Mesenchymal stem cell (in vitro differentiated cells and primary cell): ENCODE data around the gene KRT79.

ENCODE experiments used
- DNase-seq: peaks from one replicate; pipeline ENCODE4 v3.0.0-alpha.2; 2013
- H2AFZ ChIP-seq: one replicate; pipeline ENCODE4 v1.6.1; 2013; ENCODE audit warnings: low read depth, mild to moderate bottlenecking, control low read depth, inconsistent platforms, low read length, moderate library complexity
- H2AK5ac ChIP-seq: 2 replicates; pipeline ENCODE4 v1.6.1; 2013; ENCODE audit warnings: low read length, moderate library complexity, mild to moderate bottlenecking, inconsistent platforms; ENCODE audit not compliant: severe bottlenecking
- H2BK120ac ChIP-seq: one replicate; pipeline ENCODE4 v1.6.1; 2013; ENCODE audit warnings: low read depth, mild to moderate bottlenecking, inconsistent platforms, low read length, moderate library complexity
- H2BK12ac ChIP-seq, 2 experiments: one replicate each; pipeline ENCODE4 v1.6.1; 2013; ENCODE audit warnings: inconsistent platforms in 2 of 2, low read length in 2 of 2, mild to moderate bottlenecking in 2 of 2, moderate library complexity in 2 of 2, control low read depth in 1 of 2
- H2BK15ac ChIP-seq: one replicate; pipeline ENCODE4 v1.6.1; 2013; ENCODE audit warnings: mild to moderate bottlenecking, low read depth, inconsistent platforms; ENCODE audit not compliant: poor library complexity, severe bottlenecking
- H2BK5ac ChIP-seq: 2 replicates; pipeline ENCODE4 v1.6.1; 2013; ENCODE audit warnings: low read depth, mild to moderate bottlenecking, low read length, control low read depth, inconsistent platforms; ENCODE audit not compliant: poor library complexity, severe bottlenecking
- H3K14ac ChIP-seq, 2 experiments: one replicate each; pipeline ENCODE4 v1.6.1; 2013; ENCODE audit warnings: inconsistent platforms in 2 of 2, low read length in 2 of 2, control low read depth in 1 of 2, mild to moderate bottlenecking in 1 of 2, moderate library complexity in 1 of 2
- H3K18ac ChIP-seq, 2 experiments: one replicate each; pipeline ENCODE4 v1.6.1; 2013; ENCODE audit warnings: inconsistent platforms in 2 of 2, low read length in 2 of 2, control low read depth in 1 of 2, low read depth in 1 of 2, mild to moderate bottlenecking in 1 of 2
- H3K23ac ChIP-seq, 2 experiments: one replicate each; pipeline ENCODE4 v1.6.1; 2013; ENCODE audit warnings: inconsistent platforms in 2 of 2, low read length in 2 of 2, mild to moderate bottlenecking in 2 of 2, moderate library complexity in 2 of 2, control low read depth in 1 of 2
- H3K27ac ChIP-seq: 2 replicates; pipeline ENCODE4 v1.5.1; 2013; ENCODE audit warnings: mild to moderate bottlenecking, moderate library complexity, low read length, control low read depth, inconsistent platforms; ENCODE audit not compliant: poor library complexity, severe bottlenecking
- H3K27me3 ChIP-seq, 2 experiments: 2 replicates each; pipeline versions ENCODE4 v1.6.1 to v1.7.0; 2013; ENCODE audit warnings: low read length in 2 of 2, mild to moderate bottlenecking in 2 of 2, moderate library complexity in 2 of 2, control low read depth in 1 of 2, inconsistent platforms in 1 of 2; ENCODE audit not compliant: control insufficient read depth in 1 of 2, insufficient read depth in 1 of 2
- H3K36me3 ChIP-seq, 2 experiments: 2 replicates each; pipeline versions ENCODE4 v1.6.1 to v1.7.0; 2013; ENCODE audit warnings: low read length in 2 of 2, control low read depth in 1 of 2, inconsistent platforms in 1 of 2, low read depth in 1 of 2, mild to moderate bottlenecking in 1 of 2; ENCODE audit not compliant: insufficient read depth in 2 of 2, control insufficient read depth in 1 of 2
- H3K4ac ChIP-seq, 2 experiments: one replicate each; pipeline ENCODE4 v1.6.1; 2013; ENCODE audit warnings: inconsistent platforms in 2 of 2, low read length in 2 of 2, mild to moderate bottlenecking in 2 of 2, moderate library complexity in 2 of 2, control low read depth in 1 of 2, low read depth in 1 of 2
- H3K4me1 ChIP-seq: 2 replicates; pipeline ENCODE4 v1.6.1; 2013; ENCODE audit warnings: low read depth, low read length, control low read depth; ENCODE audit not compliant: control insufficient read depth, insufficient read depth
- H3K4me2 ChIP-seq: 2 replicates; pipeline ENCODE4 v1.6.1; 2013; ENCODE audit warnings: low read length, mild to moderate bottlenecking, inconsistent platforms; ENCODE audit not compliant: poor library complexity, severe bottlenecking
- H3K4me3 ChIP-seq, 2 experiments: 2 replicates each; pipeline versions ENCODE4 v1.5.1 to v1.7.0; 2013; ENCODE audit warnings: low read length in 2 of 2, mild to moderate bottlenecking in 2 of 2, control low read depth in 1 of 2, low read depth in 1 of 2; ENCODE audit not compliant: insufficient read depth in 1 of 2
- H3K79me1 ChIP-seq: replicated peaks from 2 replicates; pipeline ENCODE4 v1.6.1; 2013; ENCODE audit warnings: mild to moderate bottlenecking, control low read depth, low read length, inconsistent platforms; ENCODE audit not compliant: poor library complexity, severe bottlenecking
- H3K9ac ChIP-seq: 2 replicates; pipeline ENCODE4 v1.7.0; 2013; ENCODE audit warnings: mild to moderate bottlenecking, low read length, moderate library complexity
- H3K9me3 ChIP-seq: 2 replicates; pipeline ENCODE4 v1.7.0; 2013; ENCODE audit warnings: mild to moderate bottlenecking, low read length; ENCODE audit not compliant: control insufficient read depth
- H4K8ac ChIP-seq: one replicate; pipeline ENCODE4 v1.6.1; 2013; ENCODE audit warnings: inconsistent platforms, mild to moderate bottlenecking, low read length, moderate library complexity
- H4K91ac ChIP-seq: one replicate; pipeline ENCODE4 v1.6.1; 2013; ENCODE audit warnings: mild to moderate bottlenecking, low read length, inconsistent platforms
- WGBS: methylation state at CpG from one replicate; pipeline ENCODE4 v1.1.7; 2013; ENCODE audit warnings: mixed read lengths; 5-methylcytosine and 5-hydroxymethylcytosine counted together

KRT79 gene

GRCh38 chr12:52777566-52777965 is 56.5 kb downstream of the KRT79 start:
- Histone ChIP-seq H2BK12ac (no peak overlapping the region), H3K23ac (no peak overlapping the region)
- 88% methylated on average over 1 of the region's 4 CpGs for WGBS

GRCh38 chr12:52776913-52777395 is 57.2 kb downstream of the KRT79 start, which contains the start of gene KRT76:
KRT76 (minus strand) TSS chr12:52777345; CDS start chr12:52777291, 54 bp downstream.
- no peak within 1 kb of the TSS for H2BK5ac ChIP-seq
- no peak within 1 kb of the TSS for H2AK5ac ChIP-seq
- no peak within 1 kb of the TSS for H3K27ac ChIP-seq
- peak within 1 kb of the TSS in 1 of 2 experiments; percentile 16 for H3K14ac ChIP-seq
- H4K8ac ChIP-seq = no peak within 1 kb of the TSS
- H4K91ac ChIP-seq = no peak within 1 kb of the TSS
- 88% methylated on average over 8 of the region's 8 CpGs for WGBS
- H3K4ac ChIP-seq = no peak within 1 kb of the TSS
- H3K23ac ChIP-seq = no peak within 1 kb of the TSS
- H3K4me2 ChIP-seq = no peak within 1 kb of the TSS
- H3K18ac ChIP-seq = no peak within 1 kb of the TSS
- peaks cover 65 to 94% of the 10 kb centered on the region in 2 experiments for H3K27me3 ChIP-seq
- H3K9me3 ChIP-seq = no peaks in the 10 kb centered on the region
- DNase-seq = no peak
- no peak within 1 kb of the TSS for H2BK15ac ChIP-seq
- H2AFZ ChIP-seq = no peak within 1 kb of the TSS
- no peaks in the 10 kb centered on the region for H3K4me1 ChIP-seq
- no peaks in the 10 kb centered on the region for H3K79me1 ChIP-seq
- H3K9ac ChIP-seq = no peak within 1 kb of the TSS
- no peaks in the 10 kb centered on the region for H3K36me3 ChIP-seq
- no peak within 1 kb of the TSS for H3K4me3 ChIP-seq
- no peak within 1 kb of the TSS for H2BK12ac ChIP-seq
- no peak within 1 kb of the TSS for H2BK120ac ChIP-seq

More at GRCh38 chr12:52777566-52777965, 56.5 kb downstream of the KRT79 start:
- Histone ChIP-seq H4K8ac (no peak overlapping the region), H2BK15ac (no peak overlapping the region), H2BK120ac (no peak overlapping the region), H3K4me3 (no peak overlapping the region), H3K9ac (no peak overlapping the region), H3K4ac (no peak overlapping the region), H2AFZ (no peak overlapping the region), H3K14ac (no peak overlapping the region), H3K27me3 (peaks cover 63 to 96% of the 10 kb centered on the region in 2 experiments), H3K27ac (no peak overlapping the region), H4K91ac (no peak overlapping the region), H3K18ac (no peak overlapping the region), H3K79me1 (no peaks in the 10 kb centered on the region), H3K4me1 (no peaks in the 10 kb centered on the region), H3K36me3 (no peaks in the 10 kb centered on the region), H3K9me3 (no peaks in the 10 kb centered on the region), H3K4me2 (no peak overlapping the region), H2AK5ac (no peak overlapping the region), H2BK5ac (no peak overlapping the region)
- no peak for DNase-seq

- Histone ChIP-seq H3K27ac (no peak overlapping the region), H3K23ac (no peak overlapping the region), H3K4me2 (no peak overlapping the region), H3K79me1 (no peaks in the 10 kb centered on the region), H4K91ac (no peak overlapping the region), H2BK5ac (no peak overlapping the region), H3K9ac (no peak overlapping the region), H2AFZ (no peak overlapping the region), H2AK5ac (no peak overlapping the region), H3K4me1 (no peaks in the 10 kb centered on the region), H3K18ac (no peak overlapping the region), H2BK15ac (no peak overlapping the region), H3K4me3 (no peak overlapping the region), H3K14ac (no peak overlapping the region), H2BK12ac (no peak overlapping the region), H3K36me3 (no peaks in the 10 kb centered on the region), H3K9me3 (no peaks in the 10 kb centered on the region), H3K4ac (no peak overlapping the region), H4K8ac (no peak overlapping the region), H3K27me3 (peaks cover 60 to 94% of the 10 kb centered on the region in 2 experiments), H2BK120ac (no peak overlapping the region)
- WGBS = 43% methylated on average over 5 of the region's 5 CpGs
- DNase-seq = no peak
These were observed 57.7 kb downstream of the KRT79 start for GRCh38 chr12:52776435-52776834.

- H3K27me3 ChIP-seq = peaks cover 50 to 90% of the 10 kb centered on the region in 2 experiments
- WGBS = 70% methylated on average over 8 of the region's 8 CpGs
- H3K4me3 ChIP-seq = no peak overlapping the region
- no peak overlapping the region for H3K18ac ChIP-seq
- no peaks in the 10 kb centered on the region for H3K79me1 ChIP-seq
- H2BK15ac ChIP-seq = no peak overlapping the region
- H3K9me3 ChIP-seq = no peaks in the 10 kb centered on the region
- no peak overlapping the region for H2BK120ac ChIP-seq
- no peak overlapping the region for H3K4ac ChIP-seq
- H3K23ac ChIP-seq = no peak overlapping the region
- no peak overlapping the region for H2BK5ac ChIP-seq
- no peak overlapping the region for H2BK12ac ChIP-seq
- H2AK5ac ChIP-seq = no peak overlapping the region
- no peak overlapping the region for H3K14ac ChIP-seq
- H3K9ac ChIP-seq = no peak overlapping the region
- no peaks in the 10 kb centered on the region for H3K36me3 ChIP-seq
- no peak for DNase-seq
- H2AFZ ChIP-seq = no peak overlapping the region
- no peak overlapping the region for H4K91ac ChIP-seq
- H4K8ac ChIP-seq = no peak overlapping the region
- H3K4me2 ChIP-seq = no peak overlapping the region
- H3K27ac ChIP-seq = no peak overlapping the region
- H3K4me1 ChIP-seq = no peaks in the 10 kb centered on the region
These were observed 59.4 kb downstream of the KRT79 start for GRCh38 chr12:52774629-52775250.
